Measurements from ENCODE around the gene RXFP1.

Gene RXFP1

GRCh38 chr4:158673633-158674032, 152.0 kb downstream of the RXFP1 start:
- Histone ChIP-seq H3K36me3 (ENCODE audit: control insufficient read depth, low read length) (peaks cover 13% of the 10 kb centered on the region), H3K9me3 (ENCODE audit: control insufficient read depth, insufficient read depth, low read length) (no peaks in the 10 kb centered on the region), H3K27me3 (ENCODE audit: control insufficient read depth, low read length) (no peaks in the 10 kb centered on the region), H3K27ac (ENCODE audit: low read depth, low read length) (no peak overlapping the region), H3K4me3 (ENCODE audit: low read length) (no peak overlapping the region; the same call in 1 of the 2 replicates), H4K20me1 (ENCODE audit: control insufficient read depth, insufficient read depth, low read depth, low read length) (peaks cover 5% of the 10 kb centered on the region; the same call in 1 of the 2 replicates), H3K4me1 (ENCODE audit: control insufficient read depth, low read length) (peaks cover 27% of the 10 kb centered on the region), H3K9me2 (replicated peaks; ENCODE audit: control insufficient read depth, low read length) (no peaks in the 10 kb centered on the region), H3K4me2 (ENCODE audit: low read length) (peak overlapping the region; percentile 97), H3K79me2 (ENCODE audit: control insufficient read depth, low read length) (peaks cover 41% of the 10 kb centered on the region), H3F3A (ENCODE audit: control insufficient read depth, insufficient read depth) (no peaks in the 10 kb centered on the region; the same call in 1 of the 2 replicates)
- no peak for TF ChIP-seq CTCF (IDR thresholded peaks at IDR 0.05; ENCODE audit: low read depth, low read length, poor library complexity, severe bottlenecking)

- H3K36me3 ChIP-seq (ENCODE audit: control insufficient read depth, low read length), result peaks cover 4% of the 10 kb centered on the region; the same call in 1 of the 2 replicates
- no peaks in the 10 kb centered on the region for H3K9me2 ChIP-seq (replicated peaks; ENCODE audit: control insufficient read depth, low read length)
- H3K9me3 ChIP-seq (ENCODE audit: control insufficient read depth, insufficient read depth, low read length), result no peaks in the 10 kb centered on the region
- H3K79me2 ChIP-seq (ENCODE audit: control insufficient read depth, low read length), result peaks cover 20% of the 10 kb centered on the region
- no peak overlapping the region for H3K4me2 ChIP-seq (ENCODE audit: low read length)
- no peak overlapping the region for H3K4me3 ChIP-seq (ENCODE audit: low read length)
- no peaks in the 10 kb centered on the region for H3F3A ChIP-seq (ENCODE audit: control insufficient read depth, insufficient read depth)
- no peaks in the 10 kb centered on the region for H3K27me3 ChIP-seq (ENCODE audit: control insufficient read depth, low read length)
- no peaks in the 10 kb centered on the region for H4K20me1 ChIP-seq (ENCODE audit: control insufficient read depth, insufficient read depth, low read depth, low read length)
- no peak overlapping the region for H3K27ac ChIP-seq (ENCODE audit: low read depth, low read length)
- TF ChIP-seq EZH2phosphoT487 (IDR thresholded peaks at IDR 0.05; ENCODE audit: borderline replicate concordance, low read length) (no peak), CTCF (IDR thresholded peaks at IDR 0.05; ENCODE audit: low read depth, low read length, poor library complexity, severe bottlenecking) (no peak)
- peaks cover 12% of the 10 kb centered on the region for H3K4me1 ChIP-seq (ENCODE audit: control insufficient read depth, low read length)
Measured at GRCh38 chr4:158676076-158676475, 154.4 kb downstream of the RXFP1 start.

- H3K4me2 ChIP-seq (ENCODE audit: low read length), result no peak overlapping the region
- H3K9me3 ChIP-seq (ENCODE audit: control insufficient read depth, insufficient read depth, low read length), result no peaks in the 10 kb centered on the region
- no peaks in the 10 kb centered on the region for H3K36me3 ChIP-seq (ENCODE audit: control insufficient read depth, low read length)
- no peak overlapping the region for H3K27ac ChIP-seq (ENCODE audit: low read depth, low read length)
- H3F3A ChIP-seq (ENCODE audit: control insufficient read depth, insufficient read depth), result no peaks in the 10 kb centered on the region
- peaks cover 1% of the 10 kb centered on the region; the same call in 1 of the 2 replicates for H3K79me2 ChIP-seq (ENCODE audit: control insufficient read depth, low read length)
- no peak for TF ChIP-seq CTCF (IDR thresholded peaks at IDR 0.05; ENCODE audit: low read depth, low read length, poor library complexity, severe bottlenecking)
- no peak for TF ChIP-seq EZH2phosphoT487 (IDR thresholded peaks at IDR 0.05; ENCODE audit: borderline replicate concordance, low read length)
- no peaks in the 10 kb centered on the region for H3K27me3 ChIP-seq (ENCODE audit: control insufficient read depth, low read length)
- H3K9me2 ChIP-seq (replicated peaks; ENCODE audit: control insufficient read depth, low read length), result no peaks in the 10 kb centered on the region
- H3K4me3 ChIP-seq (ENCODE audit: low read length), result no peak overlapping the region
- no peaks in the 10 kb centered on the region for H4K20me1 ChIP-seq (ENCODE audit: control insufficient read depth, insufficient read depth, low read depth, low read length)
- peaks cover under 1% of the 10 kb centered on the region for H3K4me1 ChIP-seq (ENCODE audit: control insufficient read depth, low read length)
Measured at GRCh38 chr4:158678767-158679166, 157.1 kb downstream of the RXFP1 start.

Data from DOHH2 (cell line).